Hepatocyte (in vitro differentiated cells): ENCODE measurements around the gene KRTAP10-2.

Experiments
- CTCF ChIP-seq: fragments of 200-600 bp; sonication (generic); IDR thresholded peaks from 2 replicates; pipeline ENCODE4 v1.5.1; 2016; ENCODE audit warnings: antibody characterized with exemption, mild to moderate bottlenecking; ENCODE audit not compliant: poor library complexity
- EZH2 ChIP-seq: fragments of 200-600 bp; sonication (generic); IDR thresholded peaks from 2 replicates; pipeline ENCODE4 v1.6.1; 2016; ENCODE audit warnings: antibody characterized with exemption, mild to moderate bottlenecking, borderline replicate concordance
- EZH2phosphoT487 ChIP-seq: fragments of 200-600 bp; sonication (generic); IDR thresholded peaks from one replicate; pipeline ENCODE4 v1.6.1; 2018; ENCODE audit warnings: antibody characterized with exemption, mild to moderate bottlenecking, low read depth, moderate library complexity; ENCODE audit not compliant: unreplicated experiment, severe bottlenecking

- TF ChIP-seq EZH2 (no peak), CTCF (no peak), EZH2phosphoT487 (no peak)
These were observed 46.8 kb upstream of the KRTAP10-2 start for GRCh38 chr21:44598061-44598460.
